HG02623 (cell line): Measurements from ENCODE around the gene NUDT22.

Experiments
- ATAC-seq: cut with Tn5 transposase; IDR thresholded peaks from one replicate; pipeline ENCODE4 v1.9.1; 2021; ENCODE audit warnings: moderate library complexity; ENCODE audit not compliant: unreplicated experiment

The NUDT22 gene

GRCh38 chr11:64206457-64207255, 19.4 kb upstream of the NUDT22 start, which contains the start of gene FERMT3:
FERMT3 (plus strand) TSS chr11:64206721; CDS start chr11:64207365, 644 bp downstream.
- no peak for ATAC-seq

GRCh38 chr11:64207256-64208085, 18.6 kb upstream of the NUDT22 start:
- peak; percentile 44 for ATAC-seq

- no peak for ATAC-seq
These were observed 17.8 kb upstream of the NUDT22 start for GRCh38 chr11:64208086-64208795.

- ATAC-seq, result no peak
These were observed 17.1 kb upstream of the NUDT22 start for GRCh38 chr11:64208796-64209562.

GRCh38 chr11:64209563-64209843, 16.6 kb upstream of the NUDT22 start:
- ATAC-seq, result no peak

- no peak for ATAC-seq
These were observed 15.6 kb upstream of the NUDT22 start for GRCh38 chr11:64210301-64211020.

GRCh38 chr11:64211181-64211872, 14.7 kb upstream of the NUDT22 start:
- ATAC-seq, result no peak

- ATAC-seq, result no peak
These were observed 9.2 kb upstream of the NUDT22 start for GRCh38 chr11:64216879-64217278.

GRCh38 chr11:64218628-64219353, 7.3 kb upstream of the NUDT22 start:
- ATAC-seq, result no peak

- no peak for ATAC-seq
These were observed 6.8 kb upstream of the NUDT22 start for GRCh38 chr11:64219354-64219684.

- no peak for ATAC-seq
These were observed 6.3 kb upstream of the NUDT22 start for GRCh38 chr11:64219755-64220154.

GRCh38 chr11:64220271-64220670, 5.8 kb upstream of the NUDT22 start:
- ATAC-seq, result no peak

- no peak for ATAC-seq
These were observed 5.3 kb upstream of the NUDT22 start for GRCh38 chr11:64220798-64221197.

- no peak for ATAC-seq
These were observed 3.4 kb upstream of the NUDT22 start for GRCh38 chr11:64222651-64223000.

GRCh38 chr11:64223001-64223651, 2.9 kb upstream of the NUDT22 start:
- ATAC-seq, result no peak

GRCh38 chr11:64224151-64224890, 1.8 kb upstream of the NUDT22 start:
- no peak for ATAC-seq

- ATAC-seq, result no peak
These were observed 1.0 kb upstream of the NUDT22 start for GRCh38 chr11:64224891-64225607.
